K562 (cell line): ENCODE results near the gene SH3BGRL2. TPM values are rescaled to one million over a fixed set of nuclear protein-coding genes. Genes with fewer than 3 reads are reported as not detected.
A peak's percentile ranks its signal among the peaks of the same experiment; 100 is the strongest.

Experiments
- ARNT ChIP-seq, 2 experiments: fragments of 450-650 bp; IDR thresholded peaks; 2 replicates each; pipeline ENCODE4 v1.6.1; 2016; ENCODE audit warnings: mild to moderate bottlenecking in 1 of 2
- DMBX1 ChIP-seq: fragments of 250-450 bp; sonication (Bioruptor Pico); IDR thresholded peaks from 2 replicates; pipeline ENCODE4 v1.8.0; 2022; ENCODE audit warnings: inconsistent platforms, mild to moderate bottlenecking, moderate library complexity, borderline replicate concordance
- EP300 ChIP-seq: IDR thresholded peaks from 2 replicates; pipeline ENCODE4 v1.6.1; 2012; ENCODE audit warnings: low read length, improper control_type of control experiment
- FOXJ2 ChIP-seq: fragments of 200-800 bp; sonication (Bioruptor generic); IDR thresholded peaks from 2 replicates; pipeline ENCODE4 v1.6.1; 2016; ENCODE audit warnings: missing genetic modification characterization, missing compliant biosample characterization
- FOXK2 ChIP-seq, 2 experiments: fragments of 450-650 bp; IDR thresholded peaks in 1 of 2; conservative IDR thresholded peaks in 1 of 2; 2 replicates each; pipeline ENCODE4 v1.6.1; 2016; ENCODE audit warnings: low read depth in 2 of 2, mild to moderate bottlenecking in 1 of 2
- HDGF ChIP-seq: fragments of 450-650 bp; IDR thresholded peaks from 2 replicates; pipeline ENCODE4 v1.6.1; 2016
- JUN ChIP-seq, 2 experiments: sonication (generic) in 1 of 2; formaldehyde crosslinking in 1 of 2; IDR thresholded peaks; 2 replicates each; pipeline versions ENCODE4 v1.6.1 to v1.8.0; 2012 to 2022; ENCODE audit warnings: borderline replicate concordance in 2 of 2, mild to moderate bottlenecking in 2 of 2, improper control_type of control experiment in 1 of 2, low read depth in 1 of 2, low read length in 1 of 2, missing genetic modification reagents in 1 of 2
- JUNB ChIP-seq: fragments of 450-650 bp; formaldehyde crosslinking; conservative IDR thresholded peaks from 2 replicates; pipeline ENCODE4 v1.4.0; 2020; ENCODE audit warnings: mild to moderate bottlenecking
- MCM3 ChIP-seq: fragments of 450-650 bp; IDR thresholded peaks from 2 replicates; pipeline ENCODE4 v1.6.1; 2016
- MYNN ChIP-seq, 2 experiments: sonication (generic); formaldehyde crosslinking in 1 of 2; IDR thresholded peaks; 2 replicates each; pipeline versions ENCODE4 v1.5.0 to v1.6.1; 2016 to 2020; ENCODE audit warnings: antibody characterized with exemption in 1 of 2, missing genetic modification reagents in 1 of 2
- NCOA4 ChIP-seq: fragments of 450-650 bp; IDR thresholded peaks from 2 replicates; pipeline ENCODE4 v1.6.1; 2018; ENCODE audit warnings: mild to moderate bottlenecking; ENCODE audit not compliant: partially characterized antibody
- NFE2L1 ChIP-seq: fragments of 450-650 bp; IDR thresholded peaks from 2 replicates; pipeline ENCODE4 v1.6.1; 2016; ENCODE audit warnings: missing genetic modification characterization, low read depth, mild to moderate bottlenecking, missing compliant biosample characterization, moderate library complexity, borderline replicate concordance
- RB1 ChIP-seq: fragments of 450-650 bp; IDR thresholded peaks from 2 replicates; pipeline ENCODE4 v1.6.1; 2017; ENCODE audit warnings: low read depth, mild to moderate bottlenecking
- SMAD1 ChIP-seq: fragments of 150-350 bp; IDR thresholded peaks from 2 replicates; pipeline ENCODE4 v1.6.1; 2014; ENCODE audit warnings: low read length, low read depth; ENCODE audit not compliant: partially characterized antibody
- SMAD3 ChIP-seq: fragments of 450-650 bp; formaldehyde crosslinking; conservative IDR thresholded peaks from 2 replicates; pipeline ENCODE4 v1.4.0; 2020; ENCODE audit warnings: mild to moderate bottlenecking
- SMAD4 ChIP-seq: fragments of 250-450 bp; sonication (Bioruptor Pico); conservative IDR thresholded peaks from 2 replicates; pipeline ENCODE4 v1.8.0; 2021; ENCODE audit warnings: inconsistent platforms, mild to moderate bottlenecking, moderate library complexity
- SP2 ChIP-seq: IDR thresholded peaks from 2 replicates; pipeline ENCODE4 v1.6.1; 2011; ENCODE audit warnings: mild to moderate bottlenecking, low read depth, low read length, moderate library complexity; ENCODE audit not compliant: poor library complexity, severe bottlenecking; ENCODE audit errors: extremely low read depth
- TSC22D4 ChIP-seq: fragments of 450-650 bp; IDR thresholded peaks from 2 replicates; pipeline ENCODE4 v1.6.1; 2016; ENCODE audit warnings: missing genetic modification characterization, missing biosample characterization, control low read depth
- ZFPM2 ChIP-seq: fragments of 250-450 bp; sonication (Bioruptor Pico); IDR thresholded peaks from 2 replicates; pipeline ENCODE4 v1.5.1; 2022; ENCODE audit warnings: mild to moderate bottlenecking
- ZNF589 ChIP-seq: fragments of 200-800 bp; sonication (Bioruptor generic); IDR thresholded peaks from 2 replicates; pipeline ENCODE4 v1.6.1; 2016; ENCODE audit warnings: low read depth, missing genetic modification characterization, missing compliant biosample characterization
- ZNF592 ChIP-seq: fragments of 450-650 bp; IDR thresholded peaks from 2 replicates; pipeline ENCODE4 v1.6.1; 2017; ENCODE audit warnings: antibody characterized with exemption, mild to moderate bottlenecking
- ZNF76 ChIP-seq: fragments of 250-450 bp; sonication (Bioruptor Pico); IDR thresholded peaks from 2 replicates; pipeline ENCODE4 v1.4.0; 2020; ENCODE audit warnings: mild to moderate bottlenecking, moderate library complexity, borderline replicate concordance
- ZNF764 ChIP-seq: fragments of 250-450 bp; sonication (Bioruptor Pico); IDR thresholded peaks from 2 replicates; pipeline ENCODE4 v1.4.0; 2020; ENCODE audit warnings: low read depth, mild to moderate bottlenecking, moderate library complexity
- ZNF778 ChIP-seq: fragments of 450-650 bp; formaldehyde crosslinking; IDR thresholded peaks from 2 replicates; pipeline ENCODE4 v1.4.0; 2020; ENCODE audit warnings: mild to moderate bottlenecking, moderate library complexity
- polyA plus RNA-seq, 8 experiments: library from polyadenylated mRNA; depleted of rRNA in 4 of 8; stranded (reverse) in 5 of 8; unstranded in 3 of 8; fragments of >200 nt; fragmentation: Nextera tagmentation in 2 of 8; fragmentation: Illumina TruSeq in 1 of 8; extraction: Ambion mirVana in 2 of 8; extraction: Trizol in 1 of 8; gene quantifications; 2 replicates each; pipeline versions ENCODE4 v1.2.1 to v1.2.3, GENCODE V29; 2011 to 2014; ENCODE audit warnings: inconsistent platforms in 1 of 8, missing spikeins in 1 of 8
- total RNA-seq, 7 experiments: library from RNA; depleted of rRNA in 6 of 7; stranded (reverse); fragments of >200 nt in 6 of 7; fragmentation: Illumina TruSeq in 2 of 7; extraction: Trizol in 2 of 7; gene quantifications; 2 replicates each; pipeline versions ENCODE4 v1.2.1 to v1.2.3, GENCODE V29; 2011 to 2021; ENCODE audit warnings: low replicate concordance in 1 of 7
- TF ChIP-seq, protein P1 (sequence below): fragments of 450-650 bp; conservative IDR thresholded peaks from 2 replicates; pipeline ENCODE4 v1.6.1; 2016; ENCODE audit warnings: missing genetic modification characterization, low read depth, mild to moderate bottlenecking, missing compliant biosample characterization, moderate library complexity

Gene SH3BGRL2
- total and polyA plus RNA-seq, 9 of the 15 experiments (the other 6 are each of a cell fraction or from before 2014, with no cell fraction given), result 4.4 to 12.1 (median 7.3) TPM

GRCh38 chr6:79599725-79600259 lies 31.3 kb upstream of the SH3BGRL2 start (continued):
- TF ChIP-seq FOXJ2 (no peak), MYNN (IDR thresholded peaks at IDR 0.05) (peak; percentile 64; the same call in 1 of the 2 replicates), MYNN (CRISPR knock-in tag; IDR thresholded peaks at IDR 0.05) (no peak), SMAD1 (no peak), JUNB (no peak), ZNF764 (CRISPR knock-in tag) (no peak), SMAD3 (no peak), ARNT (IDR thresholded peaks at IDR 0.05) (peak in 1 of 2 experiments; percentile 59; a peak in 1 of 4 replicates), ZNF76 (CRISPR knock-in tag) (no peak), ZNF589 (CRISPR knock-in tag) (no peak), MCM3 (no peak), ZNF592 (0 out of 2 replicates have a peak, but pooled peaks have one; percentile 38), TSC22D4 (no peak), ZNF778 (CRISPR knock-in tag) (no peak), RB1 (no peak), JUN (IDR thresholded peaks at IDR 0.05; ENCODE audit: borderline replicate concordance, low read depth, low read length) (no peak), JUN (CRISPR knock-in tag; IDR thresholded peaks at IDR 0.05; ENCODE audit: borderline replicate concordance) (no peak), NCOA4 (no peak), NFE2L1 (tag) (no peak), FOXK2 (conservative IDR thresholded peaks at IDR 0.05 in 1 of 2, IDR thresholded peaks at IDR 0.05 in 1 of 2; ENCODE audit: low read depth in 2 of 2) (0 out of 4 replicates have a peak, but pooled peaks of 1 of the 2 experiments have one; percentile 33), HDGF (no peak), DMBX1 (CRISPR knock-in tag) (no peak), ZFPM2 (no peak), SP2 (no peak), EP300 (peak; percentile 86), SMAD4 (peak; percentile 73; the same call in 1 of the 2 replicates)
- TF ChIP-seq, protein P1, sequence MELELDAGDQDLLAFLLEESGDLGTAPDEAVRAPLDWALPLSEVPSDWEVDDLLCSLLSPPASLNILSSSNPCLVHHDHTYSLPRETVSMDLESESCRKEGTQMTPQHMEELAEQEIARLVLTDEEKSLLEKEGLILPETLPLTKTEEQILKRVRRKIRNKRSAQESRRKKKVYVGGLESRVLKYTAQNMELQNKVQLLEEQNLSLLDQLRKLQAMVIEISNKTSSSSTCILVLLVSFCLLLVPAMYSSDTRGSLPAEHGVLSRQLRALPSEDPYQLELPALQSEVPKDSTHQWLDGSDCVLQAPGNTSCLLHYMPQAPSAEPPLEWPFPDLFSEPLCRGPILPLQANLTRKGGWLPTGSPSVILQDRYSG (tag), result no peak
